ENCODE results near the gene FBXO36. TPM values are rescaled to one million over a fixed set of nuclear protein-coding genes. Genes with fewer than 3 reads are reported as not detected.
"Not testable (repeated sequence)": the region's sequence is repeated elsewhere in the genome, so short reads cannot be mapped to it uniquely, and the experiment has no call there.

The FBXO36 gene
- total RNA-seq, 2 experiments from 2014 or later, result 0.82 to 1.1 TPM

- Mint-ChIP-seq H3K4me1 (peaks cover 9% of the 10 kb centered on the region), H3K36me3 (ENCODE audit: low read depth) (no peaks in the 10 kb centered on the region), H3K27ac (no peak overlapping the region), H3K9me3 (no peaks in the 10 kb centered on the region), H3K4me3 (no peak overlapping the region), H3K27me3 (no peaks in the 10 kb centered on the region)
- CTCF ChIA-PET, result no interaction called here
- DNase-seq, result no peak
- POLR2A ChIA-PET, result no interaction called here
Measured at GRCh38 chr2:229947544-229947943, 25.2 kb downstream of the FBXO36 start.

GRCh38 chr2:229952256-229952835 is 30.0 kb downstream of the FBXO36 start:
- DNase-seq, result no peak
- Mint-ChIP-seq H3K27ac (no peak overlapping the region), H3K27me3 (no peaks in the 10 kb centered on the region), H3K4me3 (no peak overlapping the region), H3K9me3 (no peaks in the 10 kb centered on the region), H3K36me3 (ENCODE audit: low read depth) (no peaks in the 10 kb centered on the region), H3K4me1 (peaks cover 5% of the 10 kb centered on the region)
- ChIA-PET CTCF (no interaction called here), POLR2A (no interaction called here)

DNA sequence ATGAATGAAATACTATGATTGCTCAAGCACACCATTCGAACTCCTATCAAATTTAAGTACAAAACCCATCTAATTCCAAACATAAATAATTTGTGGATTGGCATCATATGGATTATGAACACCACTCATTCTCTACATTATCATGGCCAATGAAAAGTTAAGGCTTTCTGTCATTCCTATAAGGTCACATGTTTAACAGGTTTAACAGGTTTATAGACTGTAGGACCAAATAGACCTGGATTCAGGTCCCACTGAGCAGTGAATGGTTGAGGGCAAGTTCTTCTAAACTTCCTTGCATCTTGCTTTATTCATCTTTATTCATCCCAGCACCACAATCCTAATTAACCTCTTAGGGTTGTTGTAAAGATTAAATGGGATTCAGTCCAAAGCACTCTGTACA is 33.4 kb downstream of the FBXO36 start:
- ChIA-PET CTCF (no interaction called here), POLR2A (no interaction called here)
- no peaks in the 10 kb centered on the region for H3K9me3 Mint-ChIP-seq
- no peak overlapping the region for H3K27ac Mint-ChIP-seq
- no peaks in the 10 kb centered on the region for H3K36me3 Mint-ChIP-seq (ENCODE audit: low read depth)
- H3K4me3 Mint-ChIP-seq, result no peak overlapping the region
- no peak for DNase-seq
- no peaks in the 10 kb centered on the region for H3K27me3 Mint-ChIP-seq
- no peaks in the 10 kb centered on the region for H3K4me1 Mint-ChIP-seq

- ChIA-PET POLR2A (no interaction called here), CTCF (no interaction called here)
- H3K36me3 Mint-ChIP-seq (ENCODE audit: low read depth), result no peaks in the 10 kb centered on the region
- H3K27ac Mint-ChIP-seq, result no peak overlapping the region
- H3K9me3 Mint-ChIP-seq, result no peaks in the 10 kb centered on the region
- H3K4me1 Mint-ChIP-seq, result no peaks in the 10 kb centered on the region
- no peak overlapping the region for H3K4me3 Mint-ChIP-seq
- no peak for DNase-seq
- no peaks in the 10 kb centered on the region for H3K27me3 Mint-ChIP-seq
Measured at GRCh38 chr2:229956491-229956890, 34.2 kb downstream of the FBXO36 start.

DNA sequence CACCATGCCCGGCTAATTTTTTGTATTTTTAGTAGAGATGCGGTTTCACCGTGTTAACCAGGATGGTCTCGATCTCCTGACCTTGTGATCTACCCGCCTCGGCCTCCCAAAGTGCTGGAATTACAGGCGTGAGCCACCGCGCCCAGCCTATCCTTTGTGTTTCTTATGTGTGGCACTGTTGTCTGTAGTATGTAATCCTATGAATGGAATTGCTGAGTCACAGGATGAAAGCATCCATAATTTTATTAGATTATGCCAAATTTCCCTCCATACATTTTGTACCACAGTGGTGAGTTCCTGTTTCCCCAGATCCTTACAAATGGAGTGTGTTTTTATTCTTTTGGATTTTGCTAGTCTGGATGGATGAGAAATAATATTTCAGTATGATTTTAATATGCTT is 41.3 kb downstream of the FBXO36 start:
- CTCF ChIA-PET, result interaction anchor here (0.7 kb wide), 1 partner anchor 884 kb away, joined by 3 read pairs; no protein-coding TSS in a partner anchor
- H3K9me3 Mint-ChIP-seq; H3K36me3 Mint-ChIP-seq (ENCODE audit: low read depth); DNase-seq; H3K27me3 Mint-ChIP-seq; H3K27ac Mint-ChIP-seq; POLR2A ChIA-PET; H3K4me3 Mint-ChIP-seq; H3K4me1 Mint-ChIP-seq: not testable (repeated sequence)

DNA sequence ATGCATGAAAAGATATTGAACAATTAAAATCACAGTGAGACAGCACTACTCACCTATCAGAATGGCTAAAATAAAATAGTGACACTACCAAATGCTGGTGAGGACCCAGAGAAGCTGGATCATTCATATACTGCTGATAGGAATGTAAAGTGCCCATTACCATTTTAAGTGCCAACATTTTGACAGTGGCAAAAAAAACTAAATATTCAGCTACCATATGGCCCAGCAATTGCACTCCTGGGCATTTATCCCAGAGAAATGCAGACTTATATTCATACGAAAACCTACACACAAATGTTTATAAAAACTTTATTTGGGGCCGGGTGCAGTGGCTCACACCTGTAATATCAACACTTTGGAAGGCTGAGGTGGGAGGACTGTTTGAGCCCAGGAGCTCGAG is 47.6 kb downstream of the FBXO36 start:
- ChIA-PET CTCF (interaction anchor here (1.2 kb wide), 1 partner anchor 191 kb away, joined by 3 read pairs; no protein-coding TSS in a partner anchor), POLR2A (no interaction called here)
- DNase-seq, result no peak
- H3K9me3 Mint-ChIP-seq, result no peaks in the 10 kb centered on the region
- no peaks in the 10 kb centered on the region for H3K4me1 Mint-ChIP-seq
- H3K4me3 Mint-ChIP-seq, result no peak overlapping the region
- H3K27ac Mint-ChIP-seq, result no peak overlapping the region
- H3K27me3 Mint-ChIP-seq, result no peaks in the 10 kb centered on the region
- H3K36me3 Mint-ChIP-seq (ENCODE audit: low read depth), result no peaks in the 10 kb centered on the region

- no peak overlapping the region for H3K4me3 Mint-ChIP-seq
- H3K27me3 Mint-ChIP-seq, result no peaks in the 10 kb centered on the region
- H3K27ac Mint-ChIP-seq, result no peak overlapping the region
- ChIA-PET POLR2A (no interaction called here), CTCF (interaction anchor here (1.2 kb wide), 1 partner anchor 190 kb away, joined by 3 read pairs; no protein-coding TSS in a partner anchor)
- DNase-seq, result no peak
- H3K4me1 Mint-ChIP-seq, result no peaks in the 10 kb centered on the region
- H3K9me3 Mint-ChIP-seq, result no peaks in the 10 kb centered on the region
- no peaks in the 10 kb centered on the region for H3K36me3 Mint-ChIP-seq (ENCODE audit: low read depth)
Measured at GRCh38 chr2:229970406-229970805, 48.1 kb downstream of the FBXO36 start.

- Mint-ChIP-seq H3K27me3 (no peaks in the 10 kb centered on the region), H3K4me1 (no peaks in the 10 kb centered on the region), H3K4me3 (no peak overlapping the region), H3K27ac (no peak overlapping the region), H3K9me3 (no peaks in the 10 kb centered on the region), H3K36me3 (ENCODE audit: low read depth) (no peaks in the 10 kb centered on the region)
- ChIA-PET CTCF (interaction anchor here (0.6 kb wide), 2 partner anchors 639 to 1011 kb away, joined by 3 to 7 read pairs; no protein-coding TSS in a partner anchor), POLR2A (no interaction called here)
- DNase-seq, result no peak
Measured at GRCh38 chr2:229971298-229971790, 49.0 kb downstream of the FBXO36 start.

- ChIA-PET CTCF (interaction anchor here (0.6 to 0.9 kb wide), 2 partner anchors 12 to 21 kb away, joined by 3 read pairs; no protein-coding TSS in a partner anchor), POLR2A (no interaction called here)
- no peak for DNase-seq
- Mint-ChIP-seq H3K4me1 (no peaks in the 10 kb centered on the region), H3K36me3 (ENCODE audit: low read depth) (no peaks in the 10 kb centered on the region), H3K9me3 (no peaks in the 10 kb centered on the region), H3K27ac (no peak overlapping the region), H3K4me3 (no peak overlapping the region), H3K27me3 (no peaks in the 10 kb centered on the region)
Measured at GRCh38 chr2:229974266-229974665, 52.0 kb downstream of the FBXO36 start.

DNA sequence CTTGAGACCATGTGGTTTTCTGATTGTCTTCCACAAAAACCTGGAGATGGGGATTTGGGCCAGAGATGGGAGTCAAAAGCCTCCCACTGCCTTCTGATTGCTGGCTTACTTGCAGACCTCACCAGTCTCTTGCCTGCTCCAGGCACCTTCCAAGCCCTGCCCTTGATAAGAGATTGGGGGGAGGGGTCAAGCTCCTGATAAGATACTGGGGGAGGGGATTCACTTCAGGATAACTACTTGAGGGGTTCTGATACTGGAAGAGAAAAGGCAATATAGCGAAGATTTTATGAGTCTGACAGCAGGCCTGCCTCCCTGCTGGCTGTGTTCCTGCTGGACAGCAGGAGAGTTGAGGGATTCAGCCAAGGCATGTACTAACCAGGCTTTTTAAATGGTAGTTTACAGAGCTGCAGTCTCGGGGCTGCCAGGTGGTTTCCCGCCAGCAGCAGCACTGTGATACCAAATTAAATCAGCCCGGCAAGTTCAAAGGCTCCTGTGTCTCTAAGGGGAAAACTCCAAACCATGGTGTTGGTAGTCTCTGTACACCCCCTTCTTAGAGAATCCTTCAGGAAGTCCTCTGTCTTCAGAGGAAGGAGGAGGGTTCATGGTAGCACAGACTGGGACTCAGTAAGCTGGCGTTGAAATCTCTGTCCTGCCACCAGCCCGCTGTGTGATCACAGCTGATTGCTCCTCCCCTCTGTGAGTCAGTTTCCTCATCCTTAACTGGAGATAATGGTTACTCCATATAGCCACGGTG is 58.3 kb downstream of the FBXO36 start:
- ChIA-PET POLR2A (no interaction called here), CTCF (interaction anchor here (0.6 to 1.3 kb wide), 2 partner anchors 39 to 85 kb away, joined by 4 read pairs; no protein-coding TSS in a partner anchor)
- Mint-ChIP-seq H3K27me3 (no peaks in the 10 kb centered on the region), H3K27ac (no peak overlapping the region), H3K4me1 (peaks cover 9% of the 10 kb centered on the region), H3K9me3 (no peaks in the 10 kb centered on the region), H3K4me3 (no peak overlapping the region), H3K36me3 (ENCODE audit: low read depth) (no peaks in the 10 kb centered on the region)
- DNase-seq, result no peak

DNA sequence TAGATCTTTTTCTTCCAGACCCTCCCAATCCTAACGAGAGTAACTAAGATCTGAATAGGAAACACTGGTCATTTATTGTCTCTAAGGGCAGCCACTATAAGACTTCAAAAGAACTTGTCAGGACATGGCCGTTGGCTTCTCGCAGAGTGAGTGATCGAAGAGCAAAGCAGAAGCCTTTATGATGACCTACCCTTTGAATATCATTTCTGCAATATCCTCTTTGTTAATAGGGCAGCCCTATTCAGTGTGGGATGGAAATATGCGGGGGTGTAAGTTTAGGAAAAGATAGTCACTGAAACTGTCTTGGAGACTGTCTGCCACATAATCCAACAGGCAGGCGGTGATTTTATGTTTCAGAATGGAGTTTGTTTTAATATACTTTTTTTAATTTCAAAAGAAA is 70.9 kb downstream of the FBXO36 start:
- Mint-ChIP-seq H3K4me3 (no peak overlapping the region), H3K4me1 (no peaks in the 10 kb centered on the region), H3K27me3 (no peaks in the 10 kb centered on the region), H3K36me3 (ENCODE audit: low read depth) (no peaks in the 10 kb centered on the region), H3K9me3 (no peaks in the 10 kb centered on the region), H3K27ac (no peak overlapping the region)
- POLR2A ChIA-PET, result no interaction called here
- DNase-seq, result no peak
- CTCF ChIA-PET, result no interaction called here

DNA sequence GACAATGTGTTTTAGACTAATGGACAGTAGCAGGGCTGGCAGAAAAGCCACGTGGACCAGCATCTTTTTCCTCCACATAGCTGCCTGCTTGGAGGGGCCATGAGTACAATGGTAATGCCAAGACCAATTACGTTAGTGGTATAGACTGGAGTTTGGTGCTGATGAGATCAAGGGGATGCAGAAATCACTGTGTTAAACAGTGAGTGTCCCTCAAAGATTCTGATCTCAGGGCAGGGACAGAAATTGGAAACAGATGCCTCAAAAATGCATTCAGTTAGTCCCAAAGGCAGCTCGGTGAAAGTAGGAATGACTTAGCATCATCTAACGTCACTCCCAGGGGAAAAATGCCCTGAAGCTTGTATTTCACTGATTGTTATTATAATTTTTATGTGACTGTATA is 74.0 kb downstream of the FBXO36 start:
- H3K27me3 Mint-ChIP-seq, result no peaks in the 10 kb centered on the region
- CTCF ChIA-PET, result interaction anchor here (0.7 to 0.8 kb wide), 2 partner anchors 9 to 824 kb away, joined by 3 read pairs; no protein-coding TSS in a partner anchor
- no peak for DNase-seq
- no peaks in the 10 kb centered on the region for H3K36me3 Mint-ChIP-seq (ENCODE audit: low read depth)
- peaks cover 3% of the 10 kb centered on the region for H3K4me1 Mint-ChIP-seq
- no peak overlapping the region for H3K4me3 Mint-ChIP-seq
- H3K27ac Mint-ChIP-seq, result no peak overlapping the region
- no peaks in the 10 kb centered on the region for H3K9me3 Mint-ChIP-seq
- POLR2A ChIA-PET, result no interaction called here

DNA sequence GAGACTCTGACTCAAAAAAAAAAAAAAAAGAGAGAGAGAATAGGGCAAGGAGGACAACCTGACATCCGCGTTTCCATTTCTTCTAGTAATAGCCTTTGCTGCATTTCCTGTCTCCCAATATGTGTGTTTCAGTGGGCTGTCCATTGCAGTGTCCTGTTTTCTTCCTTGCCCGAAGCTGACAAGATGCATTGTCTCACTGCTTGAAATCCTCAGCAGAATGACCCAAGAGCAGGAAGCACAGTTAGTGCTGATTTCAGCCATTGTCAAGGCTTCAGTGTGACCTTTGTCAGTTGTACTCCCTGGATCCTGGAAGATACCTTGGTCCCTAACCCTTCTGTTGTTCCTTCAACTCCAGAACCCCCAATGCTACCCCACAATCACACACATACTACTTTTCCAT is 75.3 kb downstream of the FBXO36 start:
- Mint-ChIP-seq H3K4me1 (peaks cover 3% of the 10 kb centered on the region), H3K27me3 (no peaks in the 10 kb centered on the region), H3K36me3 (ENCODE audit: low read depth) (no peaks in the 10 kb centered on the region), H3K4me3 (no peak overlapping the region), H3K27ac (no peak overlapping the region), H3K9me3 (no peaks in the 10 kb centered on the region)
- DNase-seq, result no peak
- ChIA-PET POLR2A (no interaction called here), CTCF (interaction anchor here (0.6 kb wide), 1 partner anchor 25 kb away, joined by 3 read pairs; no protein-coding TSS in a partner anchor)
